Measurements from ENCODE around the gene TRIM10. TPM values are rescaled to one million over a fixed set of nuclear protein-coding genes. Genes with fewer than 3 reads are reported as not detected.

The TRIM10 gene
- total RNA-seq, 3 donors from 2014 or later: 3.9 to 7.8 (median 5.3) TPM

DNA sequence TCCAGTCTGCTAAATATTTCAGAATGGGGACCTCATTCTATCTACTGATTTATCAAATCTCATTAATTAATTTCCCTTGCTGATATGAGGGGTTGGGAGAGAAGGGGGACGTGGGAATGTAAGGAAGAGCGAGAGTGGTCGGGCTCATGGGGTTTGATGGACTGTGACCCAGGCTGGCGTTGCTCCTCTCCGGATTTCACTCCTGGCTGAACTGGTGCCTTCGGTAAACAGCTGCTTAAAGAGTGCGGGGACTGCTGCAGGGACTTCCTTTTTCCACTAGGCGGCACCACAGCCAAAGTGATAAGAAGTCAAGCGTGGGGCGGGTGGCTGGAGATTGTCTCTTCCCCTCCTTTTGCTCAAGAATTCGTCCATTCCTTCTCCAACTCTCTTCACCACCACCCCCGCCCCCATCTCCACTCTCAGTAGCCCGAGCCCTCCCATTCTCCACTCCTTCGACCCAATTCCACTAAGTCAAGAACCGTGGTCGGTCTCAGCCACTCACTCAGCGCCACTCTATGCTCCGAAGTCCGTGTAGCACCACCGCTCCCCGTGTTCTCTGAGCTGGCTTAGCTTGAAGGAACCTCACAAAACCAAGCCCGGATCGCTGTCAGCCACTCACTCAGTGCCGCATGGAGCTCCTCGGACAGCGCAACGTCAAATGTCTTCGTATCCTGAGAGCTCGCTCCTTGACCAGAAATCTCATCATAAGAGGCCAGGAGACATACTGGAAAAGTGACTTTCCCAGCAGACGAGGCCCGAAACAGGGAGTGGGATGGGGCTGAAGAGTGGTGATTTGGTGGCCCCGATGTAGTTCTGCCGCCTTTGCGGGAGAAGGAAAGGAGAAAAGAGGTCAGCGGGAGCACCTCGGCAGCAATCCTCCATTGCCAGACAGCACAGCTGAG is 57.8 kb downstream of the TRIM10 start:
- Histone ChIP-seq H3K9me3 (no peaks in the 10 kb centered on the region), H3K4me1 (ENCODE audit: low read depth) (peaks cover 24% of the 10 kb centered on the region), H3K36me3 (ENCODE audit: low read depth) (no peaks in the 10 kb centered on the region), H3K4me3 (no peak overlapping the region)
- peak; percentile 73 for ATAC-seq
- peak; percentile 78 for TF ChIP-seq CTCF (IDR thresholded peaks at IDR 0.05)
- DNase-seq: peak; percentile 89 to 97 (median 90)
- intact Hi-C loops (cut with DNase I, micrococcal nuclease): loop anchor here in 1 of 2 donors (10.0 kb wide), 1 partner anchor 72 kb away; no protein-coding TSS in a partner anchor

DNA sequence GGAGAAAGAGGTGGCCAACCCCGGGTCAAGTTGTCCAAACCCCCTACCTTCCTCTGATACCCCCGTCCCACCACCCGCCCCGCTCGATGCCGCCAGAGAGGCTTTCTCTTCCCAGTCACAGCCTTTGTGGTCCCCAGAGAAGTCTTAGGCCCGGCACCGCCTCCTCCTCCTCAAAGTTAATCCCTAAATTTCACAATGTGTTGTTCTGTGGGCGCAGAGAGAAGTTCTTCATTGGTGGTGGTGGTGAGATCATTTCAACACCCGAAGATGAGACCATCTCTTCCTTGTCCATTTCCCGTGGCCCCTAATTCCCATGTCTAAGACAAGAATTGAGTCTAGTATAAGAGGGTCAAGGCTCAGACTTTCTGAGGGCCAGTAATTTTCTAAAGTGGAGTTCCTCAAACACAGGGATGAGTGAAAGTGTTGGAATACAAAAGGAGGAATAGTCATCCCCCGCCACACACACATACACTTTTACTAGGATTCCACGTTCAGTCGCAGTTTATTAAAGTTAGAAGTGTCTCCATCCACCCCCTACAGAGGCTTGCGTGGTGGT is 58.5 kb downstream of the TRIM10 start:
- no peak overlapping the region for H3K4me3 ChIP-seq
- intact Hi-C loops (cut with DNase I, micrococcal nuclease): loop anchor here in 1 of 2 donors (10.0 kb wide), 1 partner anchor 72 kb away; no protein-coding TSS in a partner anchor
- ATAC-seq: peak; percentile 0
- no peaks in the 10 kb centered on the region for H3K9me3 ChIP-seq
- H3K4me1 ChIP-seq (ENCODE audit: low read depth): peaks cover 26% of the 10 kb centered on the region
- no peak for TF ChIP-seq CTCF (IDR thresholded peaks at IDR 0.05)
- DNase-seq: peak in 1 of 3 donors; percentile 55
- H3K36me3 ChIP-seq (ENCODE audit: low read depth): no peaks in the 10 kb centered on the region

Other genes starting within 250 kb of the TRIM10 start
- 1,000 to 10,000 TPM in 2 of 3 donors, 100 to 1,000 TPM in 1; 833 to 1,988 (median 1,901) TPM for gene HLA-A, start 218.7 kb downstream of the TRIM10 start, total RNA-seq
- 10 to 100 TPM; 22.4 to 31.7 (median 23.0) TPM for gene POLR1H, start 99.9 kb downstream of the TRIM10 start, total RNA-seq
- gene PPP1R11, start 94.0 kb downstream of the TRIM10 start, total RNA-seq: 100 to 1,000 TPM in 1 of 3 donors, 10 to 100 TPM in 2; 78.4 to 115 (median 82.4) TPM
- 1 to 10 TPM in 1 of 3 donors, under 1 TPM in 1, not detected in 1; 0.87 to 2.5 TPM for gene RNF39, start 85.4 kb downstream of the TRIM10 start, total RNA-seq
- gene TRIM31, start 48.1 kb downstream of the TRIM10 start, total RNA-seq: 100 to 1,000 TPM; 121 to 202 (median 182) TPM
- 10 to 100 TPM; 19.8 to 37.3 (median 33.4) TPM for gene TRIM40, start 25.1 kb downstream of the TRIM10 start, total RNA-seq
- 10 to 100 TPM; 37.2 to 73.2 (median 51.4) TPM for gene TRIM15, start 2.3 kb upstream of the TRIM10 start, total RNA-seq
- 10 to 100 TPM; 52.6 to 58.1 (median 53.0) TPM for gene TRIM26, start 52.2 kb upstream of the TRIM10 start, total RNA-seq
- 10 to 100 TPM in 2 of 3 donors, 1 to 10 TPM in 1; 9.5 to 16.2 (median 10.4) TPM for gene TRIM39, start 165.7 kb upstream of the TRIM10 start, total RNA-seq
- gene RPP21, start 183.9 kb upstream of the TRIM10 start, total RNA-seq: 10 to 100 TPM; 34.9 to 66.8 (median 35.1) TPM